ENCODE results near the gene FAM149A.

FAM149A gene

DNA sequence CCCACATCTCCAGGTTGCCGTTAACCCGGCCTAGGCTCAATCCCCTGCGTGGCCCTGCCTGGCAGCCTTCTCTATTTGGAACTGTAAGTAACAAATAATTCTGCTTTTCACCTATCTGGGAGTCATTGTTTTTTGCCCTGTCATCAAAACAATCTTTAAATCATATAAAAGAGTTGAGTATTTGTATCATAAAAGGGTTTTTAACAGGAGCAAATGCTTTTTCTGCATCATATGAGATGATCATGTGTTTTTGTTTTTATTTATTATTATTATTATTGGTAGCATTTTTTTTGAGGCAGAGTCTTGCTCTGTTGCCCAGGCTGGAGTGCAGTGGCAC, 45.6 kb upstream of the FAM149A start:
- H3K36me3 ChIP-seq (ENCODE audit: control insufficient read depth in 2 of 2, insufficient read depth in 1 of 2, low read length in 2 of 2) = no peaks in the 10 kb centered on the region
- H3K27ac ChIP-seq (ENCODE audit: extremely low read depth, low read depth, low read length) = no peak overlapping the region
- H3K4me1 ChIP-seq (ENCODE audit: control insufficient read depth, insufficient read depth, low read length) = no peaks in the 10 kb centered on the region
- POLR2A ChIA-PET = no interaction called here
- no peak overlapping the region for H3K4me3 ChIP-seq (ENCODE audit: low read depth, low read length)
- CTCF ChIA-PET = interaction anchor here (0.9 kb wide), 1 partner anchor 9 kb away, joined by 3 read pairs; no protein-coding TSS in a partner anchor
- TF ChIP-seq SCRT1 (tag by site-specific recombination; IDR thresholded peaks at IDR 0.05; ENCODE audit: borderline replicate concordance) (no peak), ZNF544 (tag by site-specific recombination; IDR thresholded peaks at IDR 0.05) (no peak), ZNF514 (tag by site-specific recombination; IDR thresholded peaks at IDR 0.05) (no peak), ZBTB7A (tag by site-specific recombination; IDR thresholded peaks at IDR 0.05; ENCODE audit: low read depth) (no peak), ZNF830 (tag by site-specific recombination; IDR thresholded peaks at IDR 0.05; ENCODE audit: low read depth) (no peak), KLF1 (tag by site-specific recombination; IDR thresholded peaks at IDR 0.05) (no peak), ZNF792 (tag by site-specific recombination; IDR thresholded peaks at IDR 0.05) (no peak), ZNF677 (tag by site-specific recombination; IDR thresholded peaks at IDR 0.05) (no peak), OVOL3 (tag by site-specific recombination; IDR thresholded peaks at IDR 0.05) (no peak), FEZF1 (tag by site-specific recombination; IDR thresholded peaks at IDR 0.05) (no peak), MYNN (tag by site-specific recombination; IDR thresholded peaks at IDR 0.05; ENCODE audit: borderline replicate concordance) (no peak), MZF1 (tag by site-specific recombination; IDR thresholded peaks at IDR 0.05; ENCODE audit: borderline replicate concordance) (no peak), HOXC10 (CRISPR knock-in tag; IDR thresholded peaks at IDR 0.05) (no peak), OSR2 (tag by site-specific recombination; IDR thresholded peaks at IDR 0.05) (no peak)
- TF ChIP-seq, protein P1, sequence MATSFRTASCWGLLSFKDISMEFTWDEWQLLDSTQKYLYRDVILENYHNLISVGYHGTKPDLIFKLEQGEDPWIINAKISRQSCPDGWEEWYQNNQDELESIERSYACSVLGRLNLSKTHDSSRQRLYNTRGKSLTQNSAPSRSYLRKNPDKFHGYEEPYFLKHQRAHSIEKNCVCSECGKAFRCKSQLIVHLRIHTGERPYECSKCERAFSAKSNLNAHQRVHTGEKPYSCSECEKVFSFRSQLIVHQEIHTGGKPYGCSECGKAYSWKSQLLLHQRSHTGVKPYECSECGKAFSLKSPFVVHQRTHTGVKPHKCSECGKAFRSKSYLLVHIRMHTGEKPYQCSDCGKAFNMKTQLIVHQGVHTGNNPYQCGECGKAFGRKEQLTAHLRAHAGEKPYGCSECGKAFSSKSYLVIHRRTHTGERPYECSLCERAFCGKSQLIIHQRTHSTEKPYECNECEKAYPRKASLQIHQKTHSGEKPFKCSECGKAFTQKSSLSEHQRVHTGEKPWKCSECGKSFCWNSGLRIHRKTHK (tag by site-specific recombination; IDR thresholded peaks at IDR 0.05) = no peak
- TF ChIP-seq, protein P2, sequence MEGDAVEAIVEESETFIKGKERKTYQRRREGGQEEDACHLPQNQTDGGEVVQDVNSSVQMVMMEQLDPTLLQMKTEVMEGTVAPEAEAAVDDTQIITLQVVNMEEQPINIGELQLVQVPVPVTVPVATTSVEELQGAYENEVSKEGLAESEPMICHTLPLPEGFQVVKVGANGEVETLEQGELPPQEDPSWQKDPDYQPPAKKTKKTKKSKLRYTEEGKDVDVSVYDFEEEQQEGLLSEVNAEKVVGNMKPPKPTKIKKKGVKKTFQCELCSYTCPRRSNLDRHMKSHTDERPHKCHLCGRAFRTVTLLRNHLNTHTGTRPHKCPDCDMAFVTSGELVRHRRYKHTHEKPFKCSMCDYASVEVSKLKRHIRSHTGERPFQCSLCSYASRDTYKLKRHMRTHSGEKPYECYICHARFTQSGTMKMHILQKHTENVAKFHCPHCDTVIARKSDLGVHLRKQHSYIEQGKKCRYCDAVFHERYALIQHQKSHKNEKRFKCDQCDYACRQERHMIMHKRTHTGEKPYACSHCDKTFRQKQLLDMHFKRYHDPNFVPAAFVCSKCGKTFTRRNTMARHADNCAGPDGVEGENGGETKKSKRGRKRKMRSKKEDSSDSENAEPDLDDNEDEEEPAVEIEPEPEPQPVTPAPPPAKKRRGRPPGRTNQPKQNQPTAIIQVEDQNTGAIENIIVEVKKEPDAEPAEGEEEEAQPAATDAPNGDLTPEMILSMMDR (tag by site-specific recombination; IDR thresholded peaks at IDR 0.05) = no peak
- no peaks in the 10 kb centered on the region for H3K9me3 ChIP-seq (ENCODE audit: control insufficient read depth, insufficient read depth, low read depth, low read length)

DNA sequence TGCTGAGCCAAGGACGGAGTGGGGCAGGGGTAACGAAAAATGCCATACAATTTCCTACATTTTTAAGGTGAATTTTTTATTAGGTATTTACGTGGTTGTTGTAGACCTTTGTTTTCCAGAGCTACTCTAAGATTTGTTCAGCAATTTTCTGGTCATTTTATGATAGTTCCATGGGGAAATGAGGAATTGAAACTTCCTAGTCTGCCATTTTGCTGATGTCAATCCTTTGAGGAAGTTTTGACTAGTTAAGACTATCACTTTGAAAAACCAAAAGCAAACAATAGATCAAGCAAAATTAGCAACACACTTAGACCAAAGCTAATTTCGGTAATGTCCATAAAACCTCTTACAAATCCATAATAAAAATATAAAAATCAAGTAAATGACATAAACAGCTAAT, 42.6 kb upstream of the FAM149A start:
- Histone ChIP-seq H3K36me3 (ENCODE audit: control insufficient read depth in 2 of 2, insufficient read depth in 1 of 2, low read length in 2 of 2) (no peaks in the 10 kb centered on the region), H3K4me3 (ENCODE audit: low read depth, low read length) (no peak overlapping the region), H3K4me1 (ENCODE audit: control insufficient read depth, insufficient read depth, low read length) (no peaks in the 10 kb centered on the region), H3K27ac (ENCODE audit: extremely low read depth, low read depth, low read length) (no peak overlapping the region), H3K9me3 (ENCODE audit: control insufficient read depth, insufficient read depth, low read depth, low read length) (no peaks in the 10 kb centered on the region)
- no peak for TF ChIP-seq ZNF549 (tag by site-specific recombination; IDR thresholded peaks at IDR 0.05)
- TF ChIP-seq ZNF341 (tag by site-specific recombination; IDR thresholded peaks at IDR 0.05; ENCODE audit: low read depth) = no peak
- no peak for TF ChIP-seq MYNN (tag by site-specific recombination; IDR thresholded peaks at IDR 0.05; ENCODE audit: borderline replicate concordance)
- no peak for TF ChIP-seq ZNF302 (tag by site-specific recombination; IDR thresholded peaks at IDR 0.05; ENCODE audit: low read depth)
- TF ChIP-seq, protein P3, sequence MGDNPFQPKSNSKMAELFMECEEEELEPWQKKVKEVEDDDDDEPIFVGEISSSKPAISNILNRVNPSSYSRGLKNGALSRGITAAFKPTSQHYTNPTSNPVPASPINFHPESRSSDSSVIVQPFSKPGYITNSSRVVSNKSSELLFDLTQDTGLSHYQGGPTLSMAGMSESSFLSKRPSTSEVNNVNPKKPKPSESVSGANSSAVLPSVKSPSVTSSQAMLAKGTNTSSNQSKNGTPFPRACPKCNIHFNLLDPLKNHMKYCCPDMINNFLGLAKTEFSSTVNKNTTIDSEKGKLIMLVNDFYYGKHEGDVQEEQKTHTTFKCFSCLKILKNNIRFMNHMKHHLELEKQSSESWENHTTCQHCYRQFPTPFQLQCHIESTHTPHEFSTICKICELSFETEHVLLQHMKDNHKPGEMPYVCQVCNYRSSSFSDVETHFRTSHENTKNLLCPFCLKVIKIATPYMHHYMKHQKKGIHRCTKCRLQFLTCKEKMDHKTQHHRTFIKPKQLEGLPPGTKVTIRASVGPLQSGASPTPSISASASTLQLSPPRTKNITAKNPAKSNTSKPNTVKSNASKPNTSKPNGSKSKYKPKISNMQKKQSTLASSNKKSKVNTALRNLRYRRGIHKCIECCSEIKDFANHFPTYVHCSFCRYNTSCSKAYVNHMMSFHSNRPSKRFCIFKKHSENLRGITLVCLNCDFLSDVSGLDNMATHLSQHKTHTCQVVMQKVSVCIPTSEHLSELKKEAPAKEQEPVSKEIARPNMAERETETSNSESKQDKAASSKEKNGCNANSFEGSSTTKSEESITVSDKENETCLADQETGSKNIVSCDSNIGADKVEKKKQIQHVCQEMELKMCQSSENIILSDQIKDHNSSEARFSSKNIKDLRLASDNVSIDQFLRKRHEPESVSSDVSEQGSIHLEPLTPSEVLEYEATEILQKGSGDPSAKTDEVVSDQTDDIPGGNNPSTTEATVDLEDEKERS (tag by site-specific recombination; IDR thresholded peaks at IDR 0.05) = no peak
- TF ChIP-seq ZNF133 (tag by site-specific recombination; IDR thresholded peaks at IDR 0.05) = no peak
- TF ChIP-seq ZNF843 (tag by site-specific recombination; IDR thresholded peaks at IDR 0.05) = no peak
- no peak for TF ChIP-seq ZNF239 (tag by site-specific recombination; IDR thresholded peaks at IDR 0.05)
- ChIA-PET CTCF (interaction anchor here (0.6 to 1.5 kb wide), 2 partner anchors 71 to 1753 kb away, joined by 3 read pairs; no protein-coding TSS in a partner anchor), POLR2A (no interaction called here)

Data from HEK293 (cell line).